ENCODE measurements around the gene SMIM3. TPM values are rescaled to one million over a fixed set of nuclear protein-coding genes. Genes with fewer than 3 reads are reported as not detected.

Gene SMIM3
- total RNA-seq, 1 experiment from 2014 or later = 55.2 TPM

DNA sequence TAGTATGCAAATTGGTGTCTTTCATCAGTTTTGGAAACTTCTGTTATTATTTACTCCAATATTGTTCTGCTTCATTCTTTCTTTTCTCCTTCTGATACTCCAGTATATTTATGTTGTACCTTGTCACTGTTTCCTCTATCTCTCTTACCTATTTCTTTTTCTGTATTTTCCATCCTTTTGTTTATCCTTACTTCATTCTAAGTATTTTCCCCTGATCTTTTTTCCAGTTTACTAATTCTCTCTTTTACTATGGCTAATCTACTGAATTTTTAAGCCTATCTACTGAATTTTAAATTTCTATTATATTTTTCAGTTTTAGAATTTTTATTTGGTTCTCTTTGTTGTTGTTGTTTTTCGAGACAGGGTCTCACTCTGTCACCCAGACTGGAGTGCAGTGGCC, 7.4 kb downstream of the SMIM3 start:
- TF ChIP-seq, protein P1, sequence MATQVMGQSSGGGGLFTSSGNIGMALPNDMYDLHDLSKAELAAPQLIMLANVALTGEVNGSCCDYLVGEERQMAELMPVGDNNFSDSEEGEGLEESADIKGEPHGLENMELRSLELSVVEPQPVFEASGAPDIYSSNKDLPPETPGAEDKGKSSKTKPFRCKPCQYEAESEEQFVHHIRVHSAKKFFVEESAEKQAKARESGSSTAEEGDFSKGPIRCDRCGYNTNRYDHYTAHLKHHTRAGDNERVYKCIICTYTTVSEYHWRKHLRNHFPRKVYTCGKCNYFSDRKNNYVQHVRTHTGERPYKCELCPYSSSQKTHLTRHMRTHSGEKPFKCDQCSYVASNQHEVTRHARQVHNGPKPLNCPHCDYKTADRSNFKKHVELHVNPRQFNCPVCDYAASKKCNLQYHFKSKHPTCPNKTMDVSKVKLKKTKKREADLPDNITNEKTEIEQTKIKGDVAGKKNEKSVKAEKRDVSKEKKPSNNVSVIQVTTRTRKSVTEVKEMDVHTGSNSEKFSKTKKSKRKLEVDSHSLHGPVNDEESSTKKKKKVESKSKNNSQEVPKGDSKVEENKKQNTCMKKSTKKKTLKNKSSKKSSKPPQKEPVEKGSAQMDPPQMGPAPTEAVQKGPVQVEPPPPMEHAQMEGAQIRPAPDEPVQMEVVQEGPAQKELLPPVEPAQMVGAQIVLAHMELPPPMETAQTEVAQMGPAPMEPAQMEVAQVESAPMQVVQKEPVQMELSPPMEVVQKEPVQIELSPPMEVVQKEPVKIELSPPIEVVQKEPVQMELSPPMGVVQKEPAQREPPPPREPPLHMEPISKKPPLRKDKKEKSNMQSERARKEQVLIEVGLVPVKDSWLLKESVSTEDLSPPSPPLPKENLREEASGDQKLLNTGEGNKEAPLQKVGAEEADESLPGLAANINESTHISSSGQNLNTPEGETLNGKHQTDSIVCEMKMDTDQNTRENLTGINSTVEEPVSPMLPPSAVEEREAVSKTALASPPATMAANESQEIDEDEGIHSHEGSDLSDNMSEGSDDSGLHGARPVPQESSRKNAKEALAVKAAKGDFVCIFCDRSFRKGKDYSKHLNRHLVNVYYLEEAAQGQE (IDR thresholded peaks at IDR 0.05; ENCODE audit: insufficient read depth in 1 of 2, low read depth in 2 of 2, low read length in 1 of 2) = no peak
- no peak for TF ChIP-seq TCF7L2 (IDR thresholded peaks at IDR 0.05; ENCODE audit: low read depth, low read length)
- no peak for TF ChIP-seq SIN3A (IDR thresholded peaks at IDR 0.05; ENCODE audit: borderline replicate concordance, insufficient read depth, low read depth, low read length)
- no peak for TF ChIP-seq POLR2AphosphoS5 (IDR thresholded peaks at IDR 0.05; ENCODE audit: low read depth, low read length)
- TF ChIP-seq, protein P2, sequence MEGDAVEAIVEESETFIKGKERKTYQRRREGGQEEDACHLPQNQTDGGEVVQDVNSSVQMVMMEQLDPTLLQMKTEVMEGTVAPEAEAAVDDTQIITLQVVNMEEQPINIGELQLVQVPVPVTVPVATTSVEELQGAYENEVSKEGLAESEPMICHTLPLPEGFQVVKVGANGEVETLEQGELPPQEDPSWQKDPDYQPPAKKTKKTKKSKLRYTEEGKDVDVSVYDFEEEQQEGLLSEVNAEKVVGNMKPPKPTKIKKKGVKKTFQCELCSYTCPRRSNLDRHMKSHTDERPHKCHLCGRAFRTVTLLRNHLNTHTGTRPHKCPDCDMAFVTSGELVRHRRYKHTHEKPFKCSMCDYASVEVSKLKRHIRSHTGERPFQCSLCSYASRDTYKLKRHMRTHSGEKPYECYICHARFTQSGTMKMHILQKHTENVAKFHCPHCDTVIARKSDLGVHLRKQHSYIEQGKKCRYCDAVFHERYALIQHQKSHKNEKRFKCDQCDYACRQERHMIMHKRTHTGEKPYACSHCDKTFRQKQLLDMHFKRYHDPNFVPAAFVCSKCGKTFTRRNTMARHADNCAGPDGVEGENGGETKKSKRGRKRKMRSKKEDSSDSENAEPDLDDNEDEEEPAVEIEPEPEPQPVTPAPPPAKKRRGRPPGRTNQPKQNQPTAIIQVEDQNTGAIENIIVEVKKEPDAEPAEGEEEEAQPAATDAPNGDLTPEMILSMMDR (IDR thresholded peaks at IDR 0.05) = no peak
- intact Hi-C loops (cut with micrococcal nuclease; ENCODE audit: unreplicated experiment) (no loop called here), in situ Hi-C loops (cut with HindIII; ENCODE audit: low pct_unique_long_range_greater_than_20kb, low sequenced_read_pairs) (no loop called here)
- ChIA-PET POLR2A (no interaction called here), CTCF (no interaction called here)
- DNase-seq (ENCODE audit: low read depth, low spot score) (no peak), ATAC-seq (no peak)
- no TSS peak for BruUV-seq (replicated peaks)
- H3K4me3 ChIP-seq (ENCODE audit: low read depth in 2 of 2, low read length in 2 of 2) = no peak overlapping the region
- H3K9me3 ChIP-seq (ENCODE audit: control insufficient read depth, insufficient read depth, low read depth, low read length) = no peaks in the 10 kb centered on the region
- H3K4me1 ChIP-seq (ENCODE audit: control insufficient read depth, insufficient read depth, low read length) = peaks cover 75% of the 10 kb centered on the region
- peak overlapping the region; percentile 18; the same call in 1 of the 2 replicates for H3K27ac ChIP-seq (ENCODE audit: low read length)
- H3K36me3 ChIP-seq (ENCODE audit: control insufficient read depth, insufficient read depth, low read length) = no peaks in the 10 kb centered on the region
- no peaks in the 10 kb centered on the region for H3K27me3 ChIP-seq (ENCODE audit: control insufficient read depth, insufficient read depth, low read length)

DNA sequence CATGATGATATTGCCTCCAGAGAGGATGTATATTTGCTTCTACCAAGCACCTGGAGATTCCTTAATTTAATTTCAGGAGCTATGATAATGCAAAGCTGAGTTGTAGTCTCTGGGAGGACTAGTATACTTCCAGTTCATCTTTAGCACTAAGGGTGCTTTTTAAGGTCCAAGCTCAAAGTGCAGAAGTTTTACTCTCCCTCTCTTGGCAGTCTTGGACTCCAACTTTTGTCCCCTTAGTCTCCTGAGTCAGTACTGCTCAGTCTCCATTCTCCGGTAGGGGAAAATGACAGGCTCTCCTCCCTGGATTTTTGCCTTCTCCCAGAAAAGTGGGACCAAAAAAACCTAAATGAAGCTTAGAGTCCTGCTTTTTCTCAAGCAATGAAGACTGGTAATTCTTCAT, 8.3 kb downstream of the SMIM3 start:
- ChIA-PET POLR2A (interaction anchor here (0.7 kb wide), 1 partner anchor 354 kb away, joined by 3 read pairs; no protein-coding TSS in a partner anchor), CTCF (interaction anchor here (0.8 kb wide), 1 partner anchor 59 kb away, joined by 4 read pairs; no protein-coding TSS in a partner anchor)
- TF ChIP-seq POLR2AphosphoS5 (IDR thresholded peaks at IDR 0.05; ENCODE audit: low read depth, low read length) (no peak), TCF7L2 (IDR thresholded peaks at IDR 0.05; ENCODE audit: low read depth, low read length) (no peak), SIN3A (IDR thresholded peaks at IDR 0.05; ENCODE audit: borderline replicate concordance, insufficient read depth, low read depth, low read length) (no peak)
- TF ChIP-seq, protein P2 (IDR thresholded peaks at IDR 0.05) = no peak
- TF ChIP-seq, protein P1 (IDR thresholded peaks at IDR 0.05; ENCODE audit: insufficient read depth in 1 of 2, low read depth in 2 of 2, low read length in 1 of 2) = no peak
- no TSS peak for BruUV-seq (replicated peaks)
- no peak overlapping the region for H3K4me3 ChIP-seq (ENCODE audit: low read depth in 2 of 2, low read length in 2 of 2)
- no peaks in the 10 kb centered on the region for H3K36me3 ChIP-seq (ENCODE audit: control insufficient read depth, insufficient read depth, low read length)
- intact Hi-C loops (cut with micrococcal nuclease; ENCODE audit: unreplicated experiment) = no loop called here
- no peak for ATAC-seq
- peaks cover 67% of the 10 kb centered on the region for H3K4me1 ChIP-seq (ENCODE audit: control insufficient read depth, insufficient read depth, low read length)
- no peaks in the 10 kb centered on the region for H3K27me3 ChIP-seq (ENCODE audit: control insufficient read depth, insufficient read depth, low read length)
- DNase-seq (ENCODE audit: low read depth, low spot score) = no peak
- H3K9me3 ChIP-seq (ENCODE audit: control insufficient read depth, insufficient read depth, low read depth, low read length) = no peaks in the 10 kb centered on the region
- in situ Hi-C loops (cut with HindIII; ENCODE audit: low pct_unique_long_range_greater_than_20kb, low sequenced_read_pairs) = no loop called here
- peak overlapping the region; percentile 72 for H3K27ac ChIP-seq (ENCODE audit: low read length)

Data from Panc1 (cell line).